Ovary (tissue), 9 donors: ENCODE data around the gene PRRC2A. TPM values are rescaled to one million over a fixed set of nuclear protein-coding genes. Genes with fewer than 3 reads are reported as not detected.

Experiments
- DNase-seq, 5 donors: peaks; one replicate each; pipeline ENCODE4 v3.0.0-alpha.2; 2019 to 2020
- H3K27ac ChIP-seq, 2 donors: fragments of 200-600 bp; one replicate each; pipeline versions ENCODE4 v1.5.1 to v1.8.0; 2019 to 2022
- H3K27me3 ChIP-seq: fragments of 200-600 bp; one replicate; pipeline ENCODE4 v1.8.0; 2022
- H3K36me3 ChIP-seq: fragments of 200-600 bp; sonication (generic); one replicate; pipeline ENCODE4 v1.5.1; 2019
- H3K4me1 ChIP-seq: one replicate; pipeline ENCODE4 v1.8.1; 2013; ENCODE audit warnings: mild to moderate bottlenecking, moderate library complexity; ENCODE audit not compliant: insufficient read depth
- H3K4me3 ChIP-seq: fragments of 200-600 bp; sonication (generic); one replicate; pipeline ENCODE4 v1.5.1; 2017
- H3K9me3 ChIP-seq, 2 donors: fragments of 200-600 bp in 1 of 2; sonication (generic) in 1 of 2; one replicate each; pipeline versions ENCODE4 v1.5.1 to v1.8.1; 2013 to 2019; ENCODE audit warnings: mild to moderate bottlenecking in 1 of 2, moderate library complexity in 1 of 2
- CTCF ChIP-seq, 3 donors: fragments of 450-650 bp in 2 of 3; fragments of 200-600 bp in 1 of 3; IDR thresholded peaks; one replicate each; pipeline versions ENCODE4 v1.5.1 to v1.8.0; 2016 to 2022; ENCODE audit warnings: antibody characterized with exemption in 3 of 3, mild to moderate bottlenecking in 1 of 3
- EP300 ChIP-seq: sonication (generic); formaldehyde crosslinking; IDR thresholded peaks from one replicate; pipeline ENCODE4 v1.6.1; 2017; ENCODE audit warnings: antibody characterized with exemption
- POLR2A ChIP-seq: fragments of 450-650 bp; IDR thresholded peaks from one replicate; pipeline ENCODE4 v1.6.1; 2017; ENCODE audit warnings: antibody characterized with exemption, mild to moderate bottlenecking, moderate library complexity
- WGBS, 3 donors: extraction: QIAGEN DNeasy Blood & Tissue Kit in 1 of 3; methylation state at CpG; one replicate each; pipeline versions ENCODE4 v1.1.5 to v1.1.7; 2013 to 2017; 5-methylcytosine and 5-hydroxymethylcytosine counted together
- intact Hi-C, 4 donors: fragments of 100-400 bp; cut with DNase I; formaldehyde crosslinking; loops; one replicate each; pipeline versions ENCODE4 v1.11.0 to v1.15.1; 2022 to 2023
- polyA plus RNA-seq, 2 donors: library from polyadenylated mRNA; stranded (reverse); fragments of 200-250 nt in 1 of 2; fragments of 350-450 nt in 1 of 2; fragmentation: Illumina TruSeq in 1 of 2; extraction: RNeasy Lipid Tissue Mini Kit (QIAGEN cat#74804) in 1 of 2; gene quantifications; one replicate each; pipeline ENCODE4 v1.2.3, GENCODE V29; 2013 to 2014
- total RNA-seq, 7 donors: library from RNA; depleted of rRNA in 2 of 7; stranded (reverse); fragments of >200 nt in 2 of 7; fragmentation: NEBNext Ultra II Directional in 3 of 7; extraction: Animal tissue kit (Norgen Biotek cat#: 25700) in 3 of 7; gene quantifications; one replicate each; pipeline versions ENCODE4 v1.1.0 to v1.2.4, GENCODE V29; 2016 to 2023
- donor health status: DM: no; HTN: no; CAD: no; lungs with moderate emphysema.
- donor health status: DM: no; HTN: no; CAD: no.
- donor health status: Bipolar disorder and iron deficiency.
- donor health status: DM: yes; HTN: yes; CAD: no.
- donor health status: DM: no; HTN: no; CAD: no.
- donor health status: DM: yes; HTN: yes; CAD: no.

Gene PRRC2A
- total and polyA plus RNA-seq, 9 donors = 48.5 to 222 (median 179) TPM

GRCh38 chr6:31622684-31623091 lies 2.2 kb downstream of the PRRC2A start:
- TF ChIP-seq EP300 (no peak), CTCF (IDR thresholded peaks at IDR 0.05) (no peak), POLR2A (no peak)
- H3K4me1 ChIP-seq = peaks cover 1% of the 10 kb centered on the region
- H3K9me3 ChIP-seq = no peaks in the 10 kb centered on the region
- WGBS, 3 donors = 32 to 54% (median 33%) methylated on average over 10 of the region's 10 CpGs
- no peaks in the 10 kb centered on the region for H3K36me3 ChIP-seq
- no peak for DNase-seq
- intact Hi-C loops = loop anchor here in 1 of 4 donors (5.0 kb wide), 1 partner anchor 1655 kb away; no protein-coding TSS in a partner anchor
- H3K4me3 ChIP-seq = no peak overlapping the region
- peak overlapping the region in 1 of 2 donors; percentile 98 for H3K27ac ChIP-seq
- H3K27me3 ChIP-seq = no peaks in the 10 kb centered on the region

- Histone ChIP-seq H3K27me3 (no peaks in the 10 kb centered on the region), H3K27ac (no peak overlapping the region), H3K4me1 (peaks cover 1% of the 10 kb centered on the region), H3K4me3 (no peak overlapping the region), H3K9me3 (no peaks in the 10 kb centered on the region), H3K36me3 (no peaks in the 10 kb centered on the region)
- no peak for TF ChIP-seq EP300
- TF ChIP-seq POLR2A = no peak
- TF ChIP-seq CTCF (IDR thresholded peaks at IDR 0.05) = no peak
- intact Hi-C loops = loop anchor here in 1 of 4 donors (5.0 kb wide), 1 partner anchor 1657 kb away; no protein-coding TSS in a partner anchor
- DNase-seq = no peak
- WGBS, 3 donors = 80 to 87% (median 83%) methylated on average over 10 of the region's 10 CpGs
Observed at GRCh38 chr6:31624070-31624469, 3.6 kb downstream of the PRRC2A start.

GRCh38 chr6:31626952-31627351 lies 6.4 kb downstream of the PRRC2A start:
- Histone ChIP-seq H3K4me3 (no peak overlapping the region), H3K4me1 (peaks cover 1% of the 10 kb centered on the region), H3K36me3 (no peaks in the 10 kb centered on the region), H3K27ac (no peak overlapping the region), H3K9me3 (no peaks in the 10 kb centered on the region), H3K27me3 (no peaks in the 10 kb centered on the region)
- no peak for TF ChIP-seq CTCF (IDR thresholded peaks at IDR 0.05)
- TF ChIP-seq EP300 = no peak
- TF ChIP-seq POLR2A = no peak
- WGBS, 3 donors = 81 to 84% (median 83%) methylated on average over 10 of the region's 10 CpGs
- intact Hi-C loops = no loop called here
- no peak for DNase-seq

GRCh38 chr6:31627690-31628287 lies 7.3 kb downstream of the PRRC2A start:
- TF ChIP-seq POLR2A = no peak
- no peak for TF ChIP-seq EP300
- TF ChIP-seq CTCF (IDR thresholded peaks at IDR 0.05) = no peak
- H3K4me3 ChIP-seq = no peak overlapping the region
- WGBS, 3 donors = 96 to 97% (median 96%) methylated on average over 19 of the region's 19 CpGs
- no peaks in the 10 kb centered on the region for H3K27me3 ChIP-seq
- no peaks in the 10 kb centered on the region for H3K9me3 ChIP-seq
- DNase-seq = no peak
- no peak overlapping the region for H3K27ac ChIP-seq
- no peaks in the 10 kb centered on the region for H3K36me3 ChIP-seq
- no peaks in the 10 kb centered on the region for H3K4me1 ChIP-seq
- intact Hi-C loops = no loop called here
